Thymus (tissue), 11 donors: Measurements from ENCODE around the gene FAM78A. TPM values are rescaled to one million over a fixed set of nuclear protein-coding genes. Genes with fewer than 3 reads are reported as not detected.

Experiments used
- DNase-seq, 9 donors: peaks; one replicate each; pipeline ENCODE4 v3.0.0-alpha.2; 2013; ENCODE audit warnings: low spot score in 9 of 9, low read depth in 6 of 9, missing footprints in 1 of 9
- H3K27ac ChIP-seq, 2 donors: one replicate each; pipeline ENCODE4 v1.5.1; 2013; ENCODE audit warnings: control low read depth in 1 of 2, low read depth in 1 of 2, low read length in 1 of 2, mild to moderate bottlenecking in 1 of 2, moderate library complexity in 1 of 2
- H3K27me3 ChIP-seq, 2 donors: one replicate each; pipeline ENCODE4 v1.5.1; 2013; ENCODE audit warnings: low read length in 1 of 2; ENCODE audit not compliant: control insufficient read depth in 2 of 2, insufficient read depth in 1 of 2
- H3K36me3 ChIP-seq, 2 donors: one replicate each; pipeline ENCODE4 v1.5.1; 2013; ENCODE audit warnings: low read length in 1 of 2, mild to moderate bottlenecking in 1 of 2, moderate library complexity in 1 of 2; ENCODE audit not compliant: control insufficient read depth in 2 of 2, insufficient read depth in 2 of 2
- H3K4me1 ChIP-seq, 2 donors: one replicate each; pipeline ENCODE4 v1.5.1; 2013; ENCODE audit warnings: low read length in 2 of 2; ENCODE audit not compliant: control insufficient read depth in 2 of 2, insufficient read depth in 2 of 2
- H3K4me3 ChIP-seq, 2 donors: one replicate each; pipeline ENCODE4 v1.5.1; 2013; ENCODE audit warnings: low read length in 2 of 2, control low read depth in 1 of 2, mild to moderate bottlenecking in 1 of 2
- H3K9me3 ChIP-seq, 2 donors: one replicate each; pipeline ENCODE4 v1.5.1; 2013; ENCODE audit warnings: low read length in 1 of 2, mild to moderate bottlenecking in 1 of 2; ENCODE audit not compliant: control insufficient read depth in 2 of 2, insufficient read depth in 1 of 2
- WGBS: extraction: QIAGEN DNeasy Blood & Tissue Kit; methylation state at CpG from one replicate; pipeline ENCODE4 v1.1.7; 2013; 5-methylcytosine and 5-hydroxymethylcytosine counted together
- polyA plus RNA-seq: library from polyadenylated mRNA; stranded (reverse); fragments of 200-250 nt; gene quantifications from one replicate; pipeline ENCODE4 v1.2.3, GENCODE V29; 2013
- total RNA-seq: library from RNA; stranded (reverse); fragments of 120-200 nt; gene quantifications from one replicate; pipeline ENCODE4 v1.2.4, GENCODE V29; 2013
- donor health status: healthy.

The FAM78A gene
- total and polyA plus RNA-seq, 2 donors = 19.6 to 28.2 TPM

DNA sequence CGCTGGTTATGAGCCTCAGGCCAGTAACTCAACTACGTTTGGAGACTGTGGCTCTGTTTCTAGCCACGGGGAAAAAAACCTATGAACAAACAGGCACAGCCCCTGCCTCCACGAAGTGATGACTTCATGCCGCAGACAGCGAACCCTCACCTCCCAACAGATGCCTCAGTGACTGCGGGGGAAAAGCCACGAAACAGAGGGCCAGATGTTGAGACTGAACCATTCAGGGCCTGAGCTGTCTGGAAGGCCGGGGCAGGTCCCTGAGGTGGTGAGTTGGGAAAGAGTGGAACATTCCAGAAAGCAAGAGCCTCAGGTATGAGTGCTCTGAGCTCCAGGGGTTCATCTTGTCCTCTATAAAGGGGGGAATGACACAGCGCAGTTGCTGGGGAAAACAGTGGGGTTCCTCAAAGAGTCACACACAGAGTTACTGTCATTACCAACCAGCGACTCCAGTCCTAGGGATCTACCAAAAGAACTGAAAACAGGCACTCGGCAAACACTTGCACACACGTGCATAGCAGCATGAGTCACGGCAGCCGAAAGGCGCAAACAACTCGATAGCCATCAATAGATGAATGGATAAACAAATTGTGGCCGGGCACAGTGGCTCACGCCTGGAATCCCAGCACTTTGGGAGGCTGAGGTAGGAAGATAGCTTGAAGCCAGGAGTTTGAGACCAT is 28.5 kb upstream of the FAM78A start:
- no peak for DNase-seq
- no peaks in the 10 kb centered on the region for H3K36me3 ChIP-seq
- H3K9me3 ChIP-seq = no peaks in the 10 kb centered on the region
- WGBS = 84% methylated on average over 19 of the region's 19 CpGs
- H3K4me1 ChIP-seq = peaks cover 0 to 4% of the 10 kb centered on the region in 2 donors
- H3K27me3 ChIP-seq = peaks cover 0 to 2% of the 10 kb centered on the region in 2 donors
- H3K4me3 ChIP-seq = no peak overlapping the region
- no peak overlapping the region for H3K27ac ChIP-seq

DNA sequence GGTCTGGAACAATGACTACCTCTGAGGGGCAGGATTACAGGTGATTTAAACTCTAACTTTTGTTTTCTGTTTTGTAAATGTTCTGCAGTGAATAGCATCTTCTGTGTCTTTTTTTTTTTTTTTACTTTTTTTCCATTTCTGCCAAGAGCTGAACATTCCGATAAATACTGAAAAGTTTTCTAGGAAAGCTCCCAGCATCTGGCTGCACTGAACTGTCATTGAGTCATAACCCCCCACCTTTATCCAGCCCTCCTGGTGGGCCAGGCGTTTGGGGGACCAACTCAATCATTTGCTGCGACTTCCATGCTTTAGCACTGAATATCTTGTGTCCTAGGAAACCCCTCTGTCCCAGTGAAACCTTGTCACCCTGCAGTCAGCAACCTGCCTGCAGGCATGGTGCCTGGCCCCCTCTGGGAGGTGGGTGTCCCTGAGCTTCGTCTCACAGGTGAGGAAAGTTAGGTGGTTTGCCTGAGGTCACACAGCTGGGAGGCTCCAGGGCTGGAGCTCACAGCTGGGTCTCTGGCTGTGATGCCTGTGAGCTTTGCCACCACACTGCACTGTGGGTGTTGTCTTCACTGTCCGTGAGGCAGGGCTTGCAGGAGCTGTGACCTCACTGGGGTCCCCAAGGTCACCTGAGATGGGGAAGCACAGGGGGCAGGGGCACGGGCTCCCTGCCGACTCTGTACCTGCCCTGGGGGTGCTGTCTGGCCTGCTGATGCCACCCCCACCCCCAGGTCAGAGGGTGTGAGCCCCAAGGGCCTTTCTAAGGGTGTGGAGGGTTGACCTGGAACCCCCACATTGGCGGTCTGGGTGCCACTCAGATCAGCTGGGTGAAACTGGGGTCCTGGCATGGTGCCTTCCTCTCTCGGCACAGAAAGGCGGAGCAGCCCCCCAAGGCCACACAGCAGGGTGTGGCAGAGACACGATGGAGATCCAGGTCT is 27.3 kb upstream of the FAM78A start:
- Histone ChIP-seq H3K9me3 (no peaks in the 10 kb centered on the region), H3K27me3 (peaks cover 0 to 2% of the 10 kb centered on the region in 2 donors), H3K27ac (no peak overlapping the region), H3K4me1 (peaks cover 0 to 4% of the 10 kb centered on the region in 2 donors), H3K4me3 (no peak overlapping the region), H3K36me3 (no peaks in the 10 kb centered on the region)
- peak in 1 of 9 donors; percentile 22 for DNase-seq
- 86% methylated on average over 11 of the region's 11 CpGs for WGBS

DNA sequence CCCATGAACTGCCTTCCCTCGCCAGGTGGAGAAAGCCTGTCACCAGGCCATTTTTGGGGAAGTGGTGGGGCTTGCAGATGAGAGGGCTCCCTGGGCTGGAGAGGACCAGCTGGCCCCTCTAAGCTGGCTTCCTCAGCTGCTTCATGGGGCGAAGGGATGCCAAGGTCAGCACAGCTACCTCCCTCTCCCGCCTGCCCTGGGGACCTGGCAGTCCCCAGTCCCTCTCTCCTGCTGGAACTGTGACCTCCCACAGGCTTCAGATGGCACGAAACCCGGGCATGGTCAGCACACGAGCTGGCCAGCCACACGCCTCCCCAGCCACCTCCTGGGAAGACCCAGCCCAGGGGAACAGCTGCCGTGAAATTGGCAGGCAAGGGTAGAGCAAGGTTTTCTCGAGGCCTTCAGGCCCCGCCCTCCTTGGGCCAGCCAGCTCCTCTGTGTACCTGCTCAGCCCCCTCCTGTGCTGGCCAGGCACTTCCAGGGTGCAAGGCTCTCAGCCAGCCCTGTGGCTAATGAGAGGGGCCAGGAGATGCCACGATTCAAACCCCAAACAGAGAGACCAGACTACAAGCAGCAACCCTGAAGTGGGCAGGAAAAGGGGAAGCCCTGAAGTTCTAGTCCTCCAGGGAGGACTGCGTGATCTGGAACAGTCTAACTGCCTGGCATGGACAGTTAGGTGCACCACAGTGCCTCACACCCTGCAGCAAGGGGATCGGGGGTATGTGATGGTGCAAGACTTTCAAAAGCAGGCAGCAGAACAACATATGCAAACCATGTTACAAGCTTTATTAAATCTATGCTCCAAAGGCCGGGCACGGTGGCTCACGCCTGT is 26.1 kb upstream of the FAM78A start:
- no peak for DNase-seq
- H3K4me3 ChIP-seq = no peak overlapping the region
- no peak overlapping the region for H3K27ac ChIP-seq
- H3K27me3 ChIP-seq = peaks cover 0 to 2% of the 10 kb centered on the region in 2 donors
- H3K9me3 ChIP-seq = no peaks in the 10 kb centered on the region
- peaks cover 0 to 4% of the 10 kb centered on the region in 2 donors for H3K4me1 ChIP-seq
- H3K36me3 ChIP-seq = no peaks in the 10 kb centered on the region
- WGBS = 89% methylated on average over 16 of the region's 16 CpGs

DNA sequence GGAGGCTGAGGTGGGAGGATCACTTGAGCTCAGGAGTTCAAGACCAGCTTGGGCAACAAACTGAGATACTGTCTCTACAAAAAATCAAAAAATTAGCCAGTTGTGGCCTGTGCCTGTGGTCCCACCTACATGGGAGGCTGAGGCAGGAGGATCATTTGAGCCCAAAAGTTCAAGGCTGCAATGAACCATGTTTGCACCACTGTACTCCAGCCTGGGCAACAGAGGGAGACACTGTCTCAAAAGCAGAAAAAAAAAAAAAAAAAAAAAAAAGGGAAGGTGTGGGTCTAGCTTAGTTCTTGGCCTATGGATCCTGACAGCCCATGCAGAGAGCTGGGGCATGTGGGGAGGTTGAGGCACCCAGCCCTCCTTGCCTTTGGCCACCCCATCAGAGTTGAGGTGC is 24.1 kb upstream of the FAM78A start:
- Histone ChIP-seq H3K4me3 (no peak overlapping the region), H3K27me3 (peaks cover 0 to 6% of the 10 kb centered on the region in 2 donors), H3K4me1 (peaks cover 0 to 4% of the 10 kb centered on the region in 2 donors), H3K9me3 (no peaks in the 10 kb centered on the region), H3K27ac (no peak overlapping the region), H3K36me3 (no peaks in the 10 kb centered on the region)
- no peak for DNase-seq

DNA sequence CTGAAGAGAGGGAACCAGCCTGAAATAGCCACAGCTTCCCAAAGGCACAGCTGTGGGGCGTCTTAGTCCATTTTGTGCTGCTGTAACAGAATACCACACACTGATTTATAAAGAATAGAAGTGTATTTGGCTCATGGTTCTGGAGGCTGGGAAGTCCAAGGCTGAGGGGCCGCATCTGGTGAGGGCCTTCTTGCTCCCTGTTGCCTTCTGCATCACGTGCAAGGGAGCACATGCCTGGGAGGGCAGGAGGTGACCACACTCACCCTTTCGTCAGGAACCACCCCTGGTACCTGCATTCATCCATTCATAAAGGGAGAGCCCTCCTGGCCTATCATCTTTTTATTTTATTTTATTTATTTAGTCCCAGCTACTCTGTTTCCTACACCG is 23.6 kb upstream of the FAM78A start:
- no peak overlapping the region for H3K27ac ChIP-seq
- 85% methylated on average over 5 of the region's 5 CpGs for WGBS

DNA sequence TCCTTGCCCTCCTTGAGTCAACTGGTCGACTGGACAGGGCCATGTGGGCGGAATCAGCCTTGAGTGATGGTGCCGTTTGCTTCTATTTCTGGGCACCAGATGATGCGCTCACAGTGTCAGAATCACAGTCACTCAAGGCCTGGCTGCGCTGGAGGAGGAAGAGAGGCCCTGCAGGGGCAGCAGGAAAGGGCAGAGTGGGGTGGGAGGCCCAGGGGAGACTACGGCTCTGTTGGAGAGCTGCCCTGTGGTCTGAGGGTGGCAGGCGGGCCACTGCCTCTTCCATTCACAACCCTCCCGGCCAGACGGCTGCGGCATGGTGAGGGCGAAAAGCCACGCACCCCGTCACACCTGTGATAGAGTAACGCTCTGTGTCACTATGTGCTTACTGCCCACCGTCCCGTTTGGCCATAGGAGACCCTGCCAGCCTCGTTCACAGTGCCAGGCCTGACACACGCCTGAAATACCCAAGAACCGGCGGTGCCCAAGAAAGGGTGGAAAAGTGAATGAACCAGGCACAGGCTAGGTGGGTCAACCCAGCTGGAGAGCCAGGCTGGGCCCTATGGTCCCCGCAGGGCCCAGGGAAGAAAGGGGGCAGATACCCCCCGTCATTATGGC is 23.1 kb upstream of the FAM78A start:
- no peaks in the 10 kb centered on the region for H3K36me3 ChIP-seq
- peaks cover 0 to under 1% of the 10 kb centered on the region in 2 donors for H3K4me1 ChIP-seq
- H3K9me3 ChIP-seq = no peaks in the 10 kb centered on the region
- H3K27ac ChIP-seq = no peak overlapping the region
- whole genome bisulfite sequencing = 87% methylated on average over 22 of the region's 22 CpGs
- no peak overlapping the region for H3K4me3 ChIP-seq
- DNase-seq = no peak
- peaks cover 0 to 6% of the 10 kb centered on the region in 2 donors for H3K27me3 ChIP-seq

More for the DNA sequence above, 23.6 kb upstream of the FAM78A start:
- Histone ChIP-seq H3K4me1 (peaks cover 0 to 4% of the 10 kb centered on the region in 2 donors), H3K9me3 (no peaks in the 10 kb centered on the region), H3K27me3 (peaks cover 0 to 6% of the 10 kb centered on the region in 2 donors), H3K4me3 (no peak overlapping the region), H3K36me3 (no peaks in the 10 kb centered on the region)
- no peak for DNase-seq

DNA sequence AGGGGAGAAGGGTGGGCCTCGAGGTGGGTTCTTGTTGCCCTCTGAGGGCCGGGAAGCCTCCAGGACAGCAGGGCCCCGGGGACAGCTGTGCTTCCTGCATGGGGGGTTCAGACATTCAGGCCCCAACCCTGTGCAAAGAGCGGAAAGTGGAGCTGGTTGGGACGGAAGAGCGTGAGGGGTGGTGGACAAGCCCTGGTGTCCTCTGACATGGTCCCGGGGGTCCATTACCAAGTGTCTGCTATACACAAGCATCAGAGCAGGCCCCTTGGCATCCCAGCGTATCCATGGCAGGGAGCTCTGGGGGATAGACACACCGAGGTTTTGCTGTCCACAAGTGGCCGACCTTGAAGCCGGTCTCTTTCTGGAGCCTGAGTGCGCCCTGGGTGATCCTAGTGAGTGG is 22.5 kb upstream of the FAM78A start:
- no peak for DNase-seq
- 96% methylated on average over 12 of the region's 12 CpGs for WGBS
- H3K27me3 ChIP-seq = peaks cover 0 to 6% of the 10 kb centered on the region in 2 donors
- H3K27ac ChIP-seq = no peak overlapping the region
- no peaks in the 10 kb centered on the region for H3K36me3 ChIP-seq
- no peak overlapping the region for H3K4me3 ChIP-seq
- no peaks in the 10 kb centered on the region for H3K9me3 ChIP-seq
- H3K4me1 ChIP-seq = no peaks in the 10 kb centered on the region

DNA sequence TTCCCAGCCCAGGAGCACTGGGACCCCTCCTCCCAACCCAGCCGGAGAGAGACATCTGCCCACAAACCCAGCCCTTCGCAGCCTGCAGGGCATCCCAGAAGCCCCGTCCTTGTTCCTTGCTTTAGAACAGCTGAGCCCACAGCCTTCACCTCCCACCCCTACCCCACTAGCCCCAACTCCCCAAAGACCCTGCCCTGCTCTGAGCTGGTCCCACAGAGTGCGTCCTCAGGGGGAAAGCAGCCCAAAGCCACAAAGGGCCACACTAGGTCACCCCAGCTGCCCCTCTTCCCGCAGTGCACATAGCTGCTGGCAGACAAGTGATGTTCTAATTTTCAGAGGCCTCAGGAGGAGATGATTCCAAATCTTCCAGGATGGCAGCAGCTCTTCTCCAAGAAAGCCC is 22.0 kb upstream of the FAM78A start:
- DNase-seq = no peak
- Histone ChIP-seq H3K36me3 (no peaks in the 10 kb centered on the region), H3K4me3 (no peak overlapping the region), H3K9me3 (no peaks in the 10 kb centered on the region), H3K27me3 (peaks cover 0 to 4% of the 10 kb centered on the region in 2 donors), H3K4me1 (no peaks in the 10 kb centered on the region), H3K27ac (peak overlapping the region in 1 of 2 donors; percentile 4)
- 97% methylated on average over 5 of the region's 5 CpGs for WGBS
